GM18520 (cell line): ENCODE results near the gene ITPA.

Experiments used
- ATAC-seq: cut with Tn5 transposase; IDR thresholded peaks from one replicate; pipeline ENCODE4 v1.9.1; 2021; ENCODE audit not compliant: unreplicated experiment

Gene ITPA

DNA sequence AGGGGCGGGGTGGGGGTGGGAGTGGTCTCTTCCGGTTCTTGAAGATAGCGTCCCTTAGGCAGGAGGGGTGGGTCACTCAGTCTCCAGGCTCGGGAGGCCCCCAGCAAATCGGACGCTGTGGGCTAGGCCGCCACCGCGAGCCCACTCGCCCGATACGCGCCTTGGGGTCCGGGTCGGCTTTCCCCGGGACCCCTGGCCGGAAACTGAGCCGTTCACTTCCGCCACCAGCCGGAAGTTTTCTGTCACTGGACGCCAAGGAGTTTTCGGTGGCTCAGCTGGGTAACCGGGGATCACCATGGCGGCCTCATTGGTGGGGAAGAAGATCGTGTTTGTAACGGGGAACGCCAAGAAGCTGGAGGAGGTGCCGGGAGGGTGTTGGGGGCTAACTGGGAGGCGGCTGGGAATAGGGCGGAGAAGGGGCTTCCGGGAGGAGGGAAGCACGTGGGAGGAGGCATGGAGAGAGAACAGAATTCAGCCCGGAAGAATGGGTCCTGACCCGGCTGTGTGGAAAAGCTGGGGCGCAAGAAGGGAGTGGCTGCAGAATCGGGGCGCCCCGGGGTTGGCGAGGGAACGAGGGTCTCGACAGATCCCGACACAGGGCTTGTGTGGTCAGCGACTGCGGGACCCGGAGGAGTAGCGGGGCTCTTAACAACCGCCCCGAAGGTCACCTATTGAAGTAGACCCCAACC lies at the start of gene ITPA:
Gene ITPA (plus strand): TSS at position 242 of the 689 bp plus-strand sequence. CDS start 54 bp downstream, at position 296.
- no peak for ATAC-seq

DNA sequence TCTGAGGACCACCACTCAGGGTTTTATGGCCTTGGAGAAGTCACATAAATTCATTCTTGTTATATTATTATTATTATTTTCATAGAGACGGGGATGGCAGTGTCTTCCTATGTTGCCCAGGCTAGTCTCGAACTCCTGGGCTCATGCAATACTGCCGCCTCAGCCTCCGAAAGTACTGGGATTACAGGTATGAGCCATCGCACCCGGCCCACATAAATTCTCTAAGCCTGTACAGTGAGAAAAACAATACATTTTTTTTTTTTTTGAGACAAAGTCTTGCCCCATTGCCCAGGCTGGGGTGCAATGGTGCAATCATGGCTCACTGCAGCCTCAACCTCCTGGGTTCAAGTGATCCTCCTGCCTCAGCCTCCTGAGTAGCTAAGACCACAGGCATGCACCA lies 48.9 kb upstream of the ITPA start:
- no peak for ATAC-seq

DNA sequence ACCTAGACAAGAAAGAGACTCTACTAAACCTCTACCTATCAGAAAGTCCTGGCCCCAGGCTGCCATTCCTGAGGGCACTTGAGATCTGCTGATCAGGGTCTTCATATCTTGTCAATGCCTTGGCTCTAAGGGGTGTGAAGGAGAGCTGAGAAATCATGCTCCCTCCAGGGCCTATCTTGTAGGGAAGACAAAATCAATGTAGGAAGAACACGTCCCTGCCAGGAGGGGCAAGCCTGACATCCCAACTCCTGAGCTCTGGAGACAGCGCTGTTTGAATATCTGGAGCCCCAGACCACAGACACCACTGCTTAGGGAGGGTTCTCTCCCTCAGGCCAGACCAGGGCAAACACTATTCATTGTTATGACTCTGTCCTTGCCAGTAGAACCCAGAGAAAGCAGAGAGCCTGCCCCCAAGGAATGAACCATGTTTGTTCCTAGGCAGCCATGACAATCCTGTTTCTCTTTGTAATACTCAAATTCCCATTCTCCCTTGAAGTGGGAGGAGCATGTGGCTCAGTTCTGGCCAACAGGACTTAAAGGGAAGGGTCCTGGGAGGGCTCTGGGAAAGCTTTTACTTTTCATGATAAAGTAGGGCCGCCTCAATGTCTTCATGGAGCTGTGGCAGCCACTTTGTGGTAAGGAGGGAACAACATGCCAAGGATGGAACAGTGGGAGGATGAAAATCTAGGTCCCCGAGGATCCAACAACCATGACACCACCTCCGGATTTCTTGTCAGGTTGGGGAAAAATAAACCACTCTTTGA lies 47.8 kb upstream of the ITPA start:
- ATAC-seq, result no peak

DNA sequence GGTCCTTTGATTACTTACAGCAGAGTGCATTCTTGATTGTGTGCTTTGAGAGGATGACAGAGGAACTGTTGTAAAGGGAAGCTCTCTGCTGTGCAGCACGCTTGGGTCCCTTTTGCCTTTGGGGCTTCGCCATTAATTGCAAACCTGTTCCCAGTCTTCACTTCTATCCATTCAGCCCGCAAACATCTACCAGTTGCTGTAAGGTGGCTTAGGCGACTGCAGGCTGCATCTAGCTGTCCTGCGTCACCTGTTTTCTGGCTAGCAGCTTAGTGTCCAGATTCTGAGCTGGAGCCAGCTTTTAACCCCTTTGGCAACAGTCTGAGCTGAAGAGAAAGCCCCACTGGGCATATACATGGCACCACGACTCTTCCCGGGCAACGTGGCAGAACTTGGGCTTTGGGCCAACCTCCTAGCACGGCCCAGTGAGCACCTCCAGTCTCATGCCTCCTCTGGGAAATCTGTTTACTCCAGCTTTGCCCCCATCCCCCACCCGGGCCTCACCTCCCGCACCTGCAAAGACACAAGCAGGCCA lies 47.2 kb upstream of the ITPA start:
- ATAC-seq, result no peak

DNA sequence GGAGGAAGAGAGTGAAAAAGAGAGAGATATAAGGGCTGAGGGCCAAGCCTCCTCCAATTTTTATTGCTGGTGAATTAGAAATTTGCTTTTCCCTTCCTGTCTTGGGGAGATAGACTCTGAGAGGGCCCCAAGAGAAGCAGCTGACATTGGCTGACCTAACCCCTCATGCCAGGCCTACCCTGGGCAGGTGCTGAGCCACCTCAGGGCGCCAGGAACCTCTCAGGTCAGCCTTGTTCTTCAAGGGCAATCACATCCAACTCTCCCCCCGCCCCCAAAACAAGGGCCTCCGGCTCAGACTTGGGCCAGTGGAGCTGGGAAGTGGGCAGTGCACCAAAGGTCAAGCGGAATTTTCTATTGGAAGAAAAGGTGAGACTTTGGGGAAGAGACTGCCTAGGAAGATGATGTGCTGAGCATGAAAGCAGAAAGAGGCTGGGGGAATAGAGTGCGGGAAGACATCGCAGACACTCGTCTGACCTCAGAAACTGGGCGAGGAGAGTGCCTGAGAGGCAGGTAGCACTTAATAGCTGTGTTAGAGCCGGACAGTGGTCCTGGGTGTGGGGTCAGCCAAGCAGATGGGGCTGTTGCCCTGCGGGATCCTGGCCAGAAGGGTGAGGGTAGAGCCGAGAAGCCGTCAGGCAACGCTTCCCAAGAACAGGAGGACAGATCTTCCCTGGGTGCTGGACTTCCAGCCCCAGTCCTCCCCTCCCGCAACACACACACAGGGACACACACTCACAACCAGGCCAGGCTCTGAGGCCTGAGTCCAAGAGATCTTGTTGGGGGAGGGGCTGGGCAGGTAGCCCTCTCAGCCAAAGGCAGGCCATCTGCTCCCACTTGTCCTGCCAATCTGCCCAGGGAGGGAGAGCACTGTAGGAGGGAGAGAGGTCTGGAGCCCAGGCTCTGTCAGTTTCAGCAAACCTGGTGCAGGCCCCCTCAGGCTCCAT lies 45.9 kb upstream of the ITPA start:
- no peak for ATAC-seq

DNA sequence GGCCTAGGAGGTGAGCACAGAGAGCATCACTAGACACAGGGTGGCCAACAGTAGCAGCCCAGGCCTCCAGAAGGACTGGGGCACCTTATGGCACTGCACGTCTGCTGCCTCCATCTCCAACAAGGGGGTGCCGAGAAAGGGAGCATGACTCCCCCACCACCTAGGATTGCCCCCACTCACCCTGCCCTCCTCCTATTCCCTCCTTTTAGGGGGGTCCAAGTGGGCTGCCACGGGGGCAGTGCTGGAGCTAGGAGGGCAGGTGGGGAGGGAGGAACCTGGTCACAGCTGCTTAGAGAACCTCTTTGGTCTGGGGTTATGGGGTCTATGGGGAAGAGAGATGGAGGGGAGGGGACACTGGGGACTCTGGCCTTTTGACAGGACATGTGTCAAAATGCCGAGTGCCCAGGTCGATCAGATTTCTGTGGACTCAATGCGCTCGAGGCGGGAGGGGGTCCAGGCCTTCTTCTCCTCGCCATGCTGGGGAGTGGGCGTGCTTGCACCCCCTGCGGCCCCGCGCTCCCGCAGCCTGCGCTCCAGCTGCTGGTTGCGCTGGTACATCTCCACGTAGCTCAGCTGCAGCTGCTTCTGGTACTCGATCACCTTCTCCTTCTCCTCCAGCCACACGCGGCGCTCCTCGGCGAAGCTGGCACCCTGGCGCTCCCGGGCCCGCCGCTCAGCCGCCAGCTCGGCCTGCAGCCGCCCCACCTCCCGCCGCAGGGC lies 45.1 kb upstream of the ITPA start:
- no peak for ATAC-seq

DNA sequence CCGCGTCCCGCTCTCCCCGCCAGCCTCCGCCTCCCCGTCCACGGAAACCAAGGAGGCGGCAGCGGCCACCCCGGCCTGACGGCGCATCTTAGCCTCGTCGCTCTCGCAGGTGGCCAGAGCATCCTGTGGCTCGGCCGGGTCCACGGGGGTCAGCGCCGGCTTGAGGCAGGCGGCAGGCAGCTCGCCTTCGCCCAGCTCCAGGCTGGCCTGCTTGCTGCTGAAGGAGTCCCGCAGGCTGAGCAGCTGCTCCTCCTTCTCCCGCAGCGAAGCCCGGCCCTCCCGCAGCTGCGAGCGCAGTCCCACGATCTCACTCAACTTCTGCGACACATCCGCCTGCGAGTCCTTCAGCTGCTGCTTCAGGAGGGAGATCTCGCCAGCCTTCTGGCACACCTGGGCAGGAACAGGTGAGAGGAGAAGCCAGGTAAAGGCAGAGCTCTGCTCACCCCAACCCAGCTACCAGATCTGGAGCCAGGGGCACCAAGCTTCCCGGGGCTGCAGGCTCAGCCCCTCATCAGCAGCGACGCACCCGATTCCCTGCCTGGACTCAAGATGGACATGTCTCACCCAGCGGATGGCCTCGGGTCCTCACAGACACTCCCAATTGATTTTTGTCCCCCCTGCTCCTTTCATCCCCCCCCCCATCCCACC lies 44.4 kb upstream of the ITPA start:
- no peak for ATAC-seq

DNA sequence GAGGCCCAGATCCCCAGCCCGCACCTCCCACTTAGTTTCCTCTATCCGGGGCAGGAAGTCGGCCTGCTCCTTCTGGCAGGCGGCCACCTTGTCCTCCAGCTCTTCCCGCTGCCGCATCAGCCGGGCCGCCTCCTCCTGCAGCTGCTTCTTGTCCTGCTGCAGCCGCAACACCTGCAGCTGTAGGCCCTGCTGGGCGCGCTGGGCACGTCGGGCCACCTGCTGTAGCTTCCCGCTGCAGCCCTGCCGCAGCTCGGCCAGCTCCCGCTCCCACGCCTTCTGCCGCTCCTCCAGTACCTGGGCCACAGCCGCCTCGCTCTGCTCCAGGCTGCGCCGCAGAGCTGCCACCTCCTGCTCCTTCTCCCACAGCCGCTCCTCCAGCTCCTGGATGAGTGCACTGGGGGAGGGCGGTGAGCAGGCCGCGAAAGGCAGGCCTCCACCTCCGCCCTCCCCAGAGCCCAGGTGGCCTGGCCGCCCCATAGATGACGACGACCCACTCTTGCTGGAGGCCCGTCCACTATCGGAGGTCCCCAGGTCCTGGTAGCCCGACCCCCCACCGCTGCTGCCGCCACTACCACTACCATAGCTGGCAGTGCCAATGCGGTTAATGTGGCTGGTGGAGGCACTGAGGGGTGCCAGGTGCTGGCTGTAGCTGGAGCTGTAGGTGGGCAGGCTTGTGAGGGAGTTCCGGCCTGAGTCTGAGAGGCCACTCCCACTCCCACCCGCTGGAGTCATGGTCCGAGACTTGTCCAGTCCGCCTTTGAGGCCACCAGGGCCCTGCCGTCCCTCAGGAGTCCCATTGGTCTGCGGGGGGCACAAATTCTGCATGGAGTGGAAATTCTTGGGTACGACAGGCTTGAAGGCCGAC lies 43.6 kb upstream of the ITPA start:
- no peak for ATAC-seq

DNA sequence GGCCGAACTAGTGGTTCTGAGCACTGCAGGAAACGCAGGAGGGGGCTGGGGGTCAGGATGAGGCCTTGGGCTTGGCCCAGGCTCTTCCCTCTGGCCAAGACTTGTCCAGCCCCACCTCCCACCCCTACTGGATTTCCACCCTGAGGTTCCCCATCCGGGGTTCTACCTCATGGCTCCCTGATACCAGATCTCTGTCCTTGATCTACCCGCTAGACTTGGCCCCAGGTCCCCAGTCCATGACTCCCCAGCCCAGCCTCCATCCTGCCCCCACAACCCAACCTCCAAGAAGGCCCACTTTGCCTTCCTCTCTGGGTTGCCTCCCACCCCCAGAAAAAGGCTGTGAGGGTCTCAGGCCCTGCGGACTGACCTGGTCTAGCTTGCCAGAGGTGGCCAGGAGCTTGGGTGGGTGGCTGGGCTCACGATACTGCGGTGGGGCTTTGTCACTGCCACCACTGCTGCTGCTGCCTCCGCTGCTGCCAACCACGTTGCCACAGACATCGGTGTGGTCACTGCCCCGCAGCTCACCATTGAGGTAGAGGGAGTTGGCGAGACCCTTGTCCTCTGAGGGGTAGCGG lies 42.9 kb upstream of the ITPA start:
- no peak for ATAC-seq

DNA sequence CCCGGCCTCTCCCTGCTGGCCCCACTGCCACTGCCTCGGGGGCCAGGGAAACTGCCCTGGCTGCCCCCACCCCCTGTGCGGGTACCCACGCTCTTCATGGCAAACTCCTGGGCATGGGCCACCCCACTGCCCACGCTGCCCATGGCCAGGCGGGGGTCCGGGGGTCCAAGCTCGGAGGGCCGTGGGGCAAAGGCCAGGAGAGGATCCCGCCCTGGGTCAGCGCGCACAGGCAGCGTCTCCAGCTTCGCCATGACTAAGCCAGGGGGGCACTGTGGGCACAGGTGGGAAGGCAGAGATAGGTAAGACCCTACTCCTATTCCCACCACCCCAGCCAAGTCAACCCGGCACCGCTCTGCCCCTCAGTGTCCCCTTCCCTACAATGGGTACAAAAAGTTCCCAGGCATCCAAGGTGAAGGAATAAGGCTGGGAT lies 42.4 kb upstream of the ITPA start:
- no peak for ATAC-seq

DNA sequence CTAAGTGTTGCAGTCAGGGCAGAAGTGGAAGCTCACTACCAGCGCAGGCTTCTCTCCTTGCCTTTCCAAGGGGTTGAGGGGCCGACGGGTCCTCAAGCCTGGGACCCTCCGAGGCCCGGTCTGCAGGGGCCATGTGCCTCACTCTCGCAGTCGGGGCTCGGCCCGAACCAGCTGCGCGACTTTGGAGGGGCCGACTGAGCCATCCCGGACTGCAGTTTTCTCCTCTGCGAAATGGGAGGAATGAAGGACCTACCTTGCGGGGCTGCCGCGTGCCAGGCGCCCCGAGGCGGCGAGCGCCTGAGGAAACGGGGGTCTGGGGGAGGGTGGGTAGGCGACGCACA lies 41.6 kb upstream of the ITPA start:
- ATAC-seq, result no peak

DNA sequence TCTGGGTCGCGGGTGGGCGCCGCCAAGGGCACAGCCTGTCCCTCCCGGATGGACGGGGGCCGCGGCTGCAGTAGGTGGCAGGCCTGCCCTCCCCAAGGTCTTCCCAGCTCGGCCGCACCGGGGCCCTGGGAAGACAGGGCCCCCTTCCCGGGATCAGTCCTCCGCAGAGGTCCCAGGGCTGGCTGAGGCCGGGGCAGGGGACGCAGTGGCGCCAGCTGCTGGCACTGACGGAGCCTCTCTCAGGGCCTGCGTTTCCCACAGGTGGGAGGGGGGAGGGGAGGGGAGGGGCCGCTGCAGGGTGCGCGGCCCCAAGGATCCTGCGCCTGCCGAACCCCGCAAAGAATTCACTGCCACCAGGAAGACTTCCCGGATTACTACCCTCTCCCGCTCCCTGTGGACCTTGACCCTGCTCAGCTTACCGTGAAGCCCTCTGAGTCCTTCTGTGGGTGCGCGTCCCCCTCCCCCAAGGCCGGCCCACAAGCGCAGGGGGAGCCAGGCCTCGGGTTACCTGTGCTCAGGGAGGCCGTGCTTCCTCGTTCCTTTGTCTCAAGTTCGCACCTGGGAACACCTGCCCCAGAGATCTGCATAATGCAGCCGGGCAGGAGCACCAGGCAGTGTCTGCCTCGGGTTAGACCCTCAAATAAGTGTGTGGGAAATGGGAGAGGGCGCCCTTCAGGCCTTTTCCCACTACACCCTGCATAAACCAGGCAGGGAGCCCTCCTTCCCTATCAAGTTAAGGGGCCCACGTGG lies 41.0 kb upstream of the ITPA start:
- no peak for ATAC-seq

DNA sequence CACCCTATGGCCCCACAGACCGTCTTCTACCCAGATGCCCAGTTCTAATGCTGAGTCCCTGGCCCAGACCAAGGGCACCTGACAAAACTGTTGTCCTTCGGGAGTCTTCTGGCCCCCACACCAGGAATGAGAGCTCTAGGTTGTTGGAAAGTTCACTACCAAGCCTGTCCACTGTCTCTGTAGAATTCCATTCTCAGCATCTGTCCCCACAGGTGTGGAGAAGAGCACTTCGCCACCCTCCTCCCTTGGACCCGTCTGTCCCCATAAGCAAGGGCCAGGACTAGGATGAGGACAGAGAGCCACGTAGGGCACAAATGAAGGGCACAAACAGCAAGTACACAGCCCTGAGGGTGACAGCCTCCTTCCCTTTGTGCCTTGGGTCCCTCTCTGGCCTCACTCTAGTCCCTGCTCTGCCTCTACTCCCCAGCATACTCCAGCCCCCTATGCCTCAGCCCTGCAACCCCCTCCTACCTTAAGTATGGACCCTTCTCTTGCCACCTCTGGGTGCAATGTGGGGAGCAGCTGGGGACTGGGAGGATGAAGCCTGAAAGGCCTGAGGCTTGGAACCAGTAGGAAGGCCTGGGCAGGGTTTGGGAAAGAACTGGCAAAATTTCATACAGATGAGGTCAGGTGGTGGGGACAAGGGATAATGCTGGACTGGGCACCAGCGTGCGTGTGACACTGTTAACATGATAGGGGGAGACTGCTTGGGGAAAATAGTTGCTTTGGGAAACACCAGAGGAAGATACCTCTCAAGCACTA lies 40.3 kb upstream of the ITPA start:
- no peak for ATAC-seq

DNA sequence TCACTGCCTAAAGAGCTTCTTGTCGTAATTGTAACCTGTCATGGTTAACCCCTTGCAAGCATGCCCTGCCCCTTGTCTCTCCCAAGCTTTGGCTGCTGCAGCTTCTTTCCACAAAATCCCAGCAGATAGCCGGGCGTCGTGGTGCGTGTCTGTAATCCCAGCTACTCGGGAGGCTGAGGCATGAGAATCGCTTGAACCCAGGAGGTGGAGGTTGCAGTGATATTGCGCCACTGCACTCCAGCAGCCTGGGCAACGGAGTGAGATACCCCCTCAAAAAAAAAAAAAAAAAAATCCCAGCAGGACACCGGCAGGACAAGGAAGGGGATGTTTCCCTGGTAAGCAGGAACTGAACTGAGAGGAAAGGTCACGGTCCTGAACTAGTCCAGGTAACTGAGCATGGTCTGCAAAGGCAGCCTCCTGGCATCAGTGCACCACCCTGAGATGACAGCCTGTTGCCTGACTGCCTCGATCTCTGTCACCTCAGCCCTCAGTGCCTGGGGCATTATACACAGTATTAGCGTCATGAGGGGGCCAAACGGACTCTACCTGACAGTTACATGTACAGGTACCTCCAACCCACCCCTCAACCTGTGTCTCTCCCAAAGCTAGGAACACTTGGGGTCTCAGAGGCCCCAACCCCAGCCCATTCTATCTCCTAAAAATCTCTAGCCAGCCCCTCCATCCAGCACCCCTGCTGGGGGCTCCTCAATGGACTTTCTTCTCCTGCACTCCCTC lies 37.7 kb upstream of the ITPA start:
- no peak for ATAC-seq

DNA sequence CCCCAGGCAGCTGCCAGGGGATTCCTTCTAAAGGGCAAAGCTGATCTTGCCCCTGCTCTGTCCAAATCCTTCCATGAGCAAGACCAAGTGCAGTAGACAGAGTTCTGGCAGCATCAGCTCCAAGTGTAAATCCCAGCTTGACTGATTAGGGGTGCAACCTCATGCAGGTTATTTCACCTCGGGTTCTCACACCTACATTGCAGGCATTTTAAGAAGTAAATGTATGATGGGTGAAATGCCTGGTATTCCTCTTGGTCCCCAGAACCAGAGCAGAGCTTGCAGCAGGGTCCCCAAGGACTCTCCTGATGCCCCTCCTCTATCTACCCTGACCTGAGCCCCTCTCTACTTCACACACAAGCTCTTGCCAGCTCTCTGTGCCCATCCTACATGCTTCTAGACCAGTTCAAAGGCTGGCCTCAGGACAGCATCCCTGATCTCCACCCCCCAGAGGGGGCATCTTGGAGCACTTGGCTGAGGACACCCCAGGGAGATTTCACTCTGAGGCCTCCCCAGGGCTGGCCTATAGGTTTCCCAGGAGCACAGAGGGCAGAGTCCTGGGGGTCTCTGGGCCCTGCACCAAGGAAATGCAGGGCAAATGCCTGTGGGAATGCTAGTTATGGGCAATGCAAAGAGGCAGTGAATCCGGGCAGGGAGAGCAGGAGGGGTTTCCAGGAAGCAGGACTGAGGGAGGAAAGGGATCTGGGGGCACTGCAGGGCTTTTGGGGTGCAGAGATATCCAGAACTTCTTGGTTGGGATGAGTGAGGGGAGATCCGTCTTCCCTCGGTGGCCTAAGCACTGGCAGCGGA lies 37.0 kb upstream of the ITPA start:
- no peak for ATAC-seq
